Liver (tissue), 9 donors: ENCODE measurements around the gene ZNF649. TPM values are rescaled to one million over a fixed set of nuclear protein-coding genes. Genes with fewer than 3 reads are reported as not detected.
A peak's percentile ranks its signal among the peaks of the same experiment; 100 is the strongest.
"Not testable (repeated sequence)": the region's sequence is repeated elsewhere in the genome, so short reads cannot be mapped to it uniquely, and the experiment has no call there.

Experiments
- DNase-seq: peaks from one replicate; pipeline ENCODE4 v3.0.0-alpha.2; 2017; ENCODE audit warnings: low spot score
- H3K27ac ChIP-seq, 2 donors: one replicate each; pipeline ENCODE4 v1.7.0; 2013; ENCODE audit warnings: inconsistent platforms in 2 of 2, low read length in 2 of 2, control low read depth in 1 of 2, low read depth in 1 of 2, mild to moderate bottlenecking in 1 of 2
- H3K27me3 ChIP-seq, 4 donors: one replicate each; pipeline versions ENCODE4 v1.6.1 to v1.7.0; 2013; ENCODE audit warnings: low read length in 3 of 4, inconsistent platforms in 1 of 4, mild to moderate bottlenecking in 1 of 4, moderate library complexity in 1 of 4; ENCODE audit not compliant: control insufficient read depth in 4 of 4, insufficient read depth in 4 of 4
- H3K36me3 ChIP-seq, 4 donors: one replicate each; pipeline versions ENCODE4 v1.6.1 to v1.7.0; 2013; ENCODE audit warnings: low read length in 3 of 4, mild to moderate bottlenecking in 3 of 4, low read depth in 1 of 4, moderate library complexity in 1 of 4; ENCODE audit not compliant: control insufficient read depth in 4 of 4, insufficient read depth in 3 of 4
- H3K4me1 ChIP-seq, 4 donors: one replicate each; pipeline versions ENCODE4 v1.6.1 to v1.7.0; 2013; ENCODE audit warnings: low read length in 3 of 4, mild to moderate bottlenecking in 3 of 4, moderate library complexity in 1 of 4; ENCODE audit not compliant: control insufficient read depth in 4 of 4, insufficient read depth in 4 of 4
- H3K4me3 ChIP-seq, 3 donors: one replicate each; pipeline versions ENCODE4 v1.6.1 to v1.7.0; 2013; ENCODE audit warnings: low read length in 3 of 3, control low read depth in 1 of 3, low read depth in 1 of 3, mild to moderate bottlenecking in 1 of 3
- H3K9ac ChIP-seq, 2 donors: one replicate each; pipeline ENCODE4 v1.7.0; 2013; ENCODE audit warnings: low read length in 2 of 2, mild to moderate bottlenecking in 2 of 2, moderate library complexity in 2 of 2, control low read depth in 1 of 2, low read depth in 1 of 2
- H3K9me3 ChIP-seq, 4 donors: one replicate each; pipeline versions ENCODE4 v1.6.1 to v1.7.0; 2013; ENCODE audit warnings: low read length in 3 of 4; ENCODE audit not compliant: control insufficient read depth in 4 of 4
- EGR1 ChIP-seq, 2 donors: IDR thresholded peaks; 2 replicates each; pipeline ENCODE4 v1.6.1; 2016 to 2018; ENCODE audit warnings: antibody characterized with exemption in 2 of 2, low read depth in 2 of 2
- FOXA1 ChIP-seq: IDR thresholded peaks from 2 replicates; pipeline ENCODE4 v1.6.1; 2016; ENCODE audit warnings: antibody characterized with exemption
- FOXA2 ChIP-seq: IDR thresholded peaks from 2 replicates; pipeline ENCODE4 v1.6.1; 2016; ENCODE audit warnings: antibody characterized with exemption
- GABPA ChIP-seq, 2 donors: IDR thresholded peaks in 1 of 2; conservative IDR thresholded peaks in 1 of 2; 2 replicates each; pipeline ENCODE4 v1.6.1; 2016; ENCODE audit warnings: antibody characterized with exemption in 2 of 2, mild to moderate bottlenecking in 1 of 2, moderate library complexity in 1 of 2
- HNF4A ChIP-seq, 2 donors: conservative IDR thresholded peaks; 2 replicates each; pipeline ENCODE4 v1.6.1; 2016; ENCODE audit warnings: antibody characterized with exemption in 2 of 2, mild to moderate bottlenecking in 2 of 2
- JUND ChIP-seq, 2 donors: IDR thresholded peaks; 2 replicates each; pipeline ENCODE4 v1.6.1; 2016; ENCODE audit warnings: antibody characterized with exemption in 2 of 2
- NR2F2 ChIP-seq: IDR thresholded peaks from 2 replicates; pipeline ENCODE4 v1.6.1; 2016; ENCODE audit warnings: antibody characterized with exemption
- RAD21 ChIP-seq, 2 donors: IDR thresholded peaks; 2 replicates each; pipeline ENCODE4 v1.6.1; 2016; ENCODE audit warnings: antibody characterized with exemption in 2 of 2, mild to moderate bottlenecking in 2 of 2
- RXRA ChIP-seq, 2 donors: IDR thresholded peaks; 2 replicates each; pipeline ENCODE4 v1.6.1; 2017 to 2018; ENCODE audit warnings: antibody characterized with exemption in 2 of 2, mild to moderate bottlenecking in 1 of 2
- SP1 ChIP-seq: IDR thresholded peaks from 2 replicates; pipeline ENCODE4 v1.6.1; 2018; ENCODE audit warnings: antibody characterized with exemption, mild to moderate bottlenecking
- TAF1 ChIP-seq: conservative IDR thresholded peaks from 2 replicates; pipeline ENCODE4 v1.6.1; 2016; ENCODE audit warnings: antibody characterized with exemption, mild to moderate bottlenecking
- YY1 ChIP-seq: IDR thresholded peaks from 2 replicates; pipeline ENCODE4 v1.6.1; 2016; ENCODE audit warnings: antibody characterized with exemption, mild to moderate bottlenecking
- WGBS: extraction: QIAGEN DNeasy Blood & Tissue Kit; methylation state at CpG from one replicate; pipeline ENCODE4 v1.1.7; 2013; 5-methylcytosine and 5-hydroxymethylcytosine counted together
- polyA plus RNA-seq, 2 donors: library from polyadenylated mRNA; stranded (reverse) in 1 of 2; unstranded in 1 of 2; fragments of 200-250 nt in 1 of 2; fragments of >200 nt in 1 of 2; fragmentation: Nextera tagmentation in 1 of 2; extraction: Ambion mirVana in 1 of 2; gene quantifications; one replicate each; pipeline versions ENCODE4 v1.2.1 to v1.2.3, GENCODE V29; 2013 to 2015
- total RNA-seq, 2 donors: library from RNA; depleted of rRNA; stranded (reverse); fragments of >200 nt; gene quantifications; one replicate each; pipeline ENCODE4 v1.2.3, GENCODE V29; 2014
- TF ChIP-seq, protein P1 (sequence below): IDR thresholded peaks from 2 replicates; pipeline ENCODE4 v1.6.1; 2016; ENCODE audit warnings: antibody characterized with exemption
- TF ChIP-seq, protein P2 (sequence below): IDR thresholded peaks from 2 replicates; pipeline ENCODE4 v1.6.1; 2016; ENCODE audit warnings: antibody characterized with exemption
- TF ChIP-seq, protein P3 (sequence below): IDR thresholded peaks from 2 replicates; pipeline ENCODE4 v1.6.1; 2016; ENCODE audit warnings: antibody characterized with exemption
- TF ChIP-seq, protein P4 (sequence below): IDR thresholded peaks from 2 replicates; pipeline ENCODE4 v1.6.1; 2016; ENCODE audit warnings: antibody characterized with exemption, mild to moderate bottlenecking
- donor health status: healthy.
- donor health status: healthy.
- donor health status: healthy.
- donor health status: healthy.
- donor health status: healthy.

The ZNF649 gene
- total and polyA plus RNA-seq, 4 donors: 0.83 to 5.0 (median 3.1) TPM

DNA sequence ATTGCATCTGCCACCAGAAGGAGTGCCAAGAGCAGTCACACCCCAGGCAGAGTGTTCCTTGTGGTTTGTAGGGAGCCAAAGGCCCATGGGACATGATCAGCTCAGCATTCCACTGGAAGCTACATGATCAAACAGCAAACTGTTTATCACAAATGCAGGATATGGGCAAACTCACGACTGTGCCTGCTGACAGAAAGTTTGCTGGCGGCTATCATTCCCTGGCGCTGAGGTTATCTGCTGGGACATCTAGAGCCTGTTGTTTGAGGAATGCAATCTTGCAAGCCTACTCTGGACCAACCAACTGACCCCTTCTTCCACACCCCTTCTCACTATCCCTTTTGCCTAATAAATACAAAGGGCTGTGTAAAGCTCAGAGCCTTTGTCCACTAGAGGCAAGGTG, 14.8 kb upstream of the ZNF649 start (continued):
- TF ChIP-seq HNF4A (conservative IDR thresholded peaks at IDR 0.05) (no peak), FOXA2 (no peak), NR2F2 (no peak), GABPA (IDR thresholded peaks at IDR 0.05 in 1 of 2, conservative IDR thresholded peaks at IDR 0.05 in 1 of 2) (no peak), FOXA1 (no peak), EGR1 (IDR thresholded peaks at IDR 0.05; ENCODE audit: low read depth in 2 of 2) (no peak), RAD21 (IDR thresholded peaks at IDR 0.05) (no peak)

DNA sequence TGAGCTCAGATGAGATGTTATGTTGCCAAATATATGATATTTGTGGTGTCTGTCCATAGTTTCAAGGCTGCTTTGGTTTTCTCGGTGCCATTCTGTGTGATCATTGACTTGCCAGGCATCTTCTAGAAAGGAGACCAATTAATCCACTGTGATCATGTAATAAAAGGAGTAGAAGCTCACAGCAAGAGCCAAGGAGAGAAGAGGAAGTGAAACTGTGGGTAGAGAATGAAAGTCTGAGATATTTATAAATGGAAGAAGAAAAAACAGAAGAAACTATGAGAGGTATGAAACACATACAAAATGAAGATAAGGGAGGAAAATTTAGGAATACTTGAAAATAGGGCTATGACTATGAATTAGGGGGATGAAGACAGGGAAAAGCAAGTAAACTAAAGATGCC, 11.3 kb upstream of the ZNF649 start:
- 90% methylated on average over 1 of the region's 1 CpG for WGBS
- peaks cover 0 to 2% (median 0%) of the 10 kb centered on the region in 4 donors for H3K36me3 ChIP-seq
- TF ChIP-seq TAF1 (no peak), FOXA2 (no peak), FOXA1 (no peak), HNF4A (conservative IDR thresholded peaks at IDR 0.05) (no peak), RXRA (IDR thresholded peaks at IDR 0.05) (no peak), JUND (IDR thresholded peaks at IDR 0.05) (no peak), RAD21 (IDR thresholded peaks at IDR 0.05) (no peak), EGR1 (IDR thresholded peaks at IDR 0.05; ENCODE audit: low read depth in 2 of 2) (no peak), GABPA (IDR thresholded peaks at IDR 0.05 in 1 of 2, conservative IDR thresholded peaks at IDR 0.05 in 1 of 2) (no peak)
- TF ChIP-seq, protein P1, sequence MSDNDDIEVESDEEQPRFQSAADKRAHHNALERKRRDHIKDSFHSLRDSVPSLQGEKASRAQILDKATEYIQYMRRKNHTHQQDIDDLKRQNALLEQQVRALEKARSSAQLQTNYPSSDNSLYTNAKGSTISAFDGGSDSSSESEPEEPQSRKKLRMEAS: no peak
- TF ChIP-seq, protein P2, sequence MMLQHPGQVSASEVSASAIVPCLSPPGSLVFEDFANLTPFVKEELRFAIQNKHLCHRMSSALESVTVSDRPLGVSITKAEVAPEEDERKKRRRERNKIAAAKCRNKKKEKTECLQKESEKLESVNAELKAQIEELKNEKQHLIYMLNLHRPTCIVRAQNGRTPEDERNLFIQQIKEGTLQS: no peak
- TF ChIP-seq, protein P3, sequence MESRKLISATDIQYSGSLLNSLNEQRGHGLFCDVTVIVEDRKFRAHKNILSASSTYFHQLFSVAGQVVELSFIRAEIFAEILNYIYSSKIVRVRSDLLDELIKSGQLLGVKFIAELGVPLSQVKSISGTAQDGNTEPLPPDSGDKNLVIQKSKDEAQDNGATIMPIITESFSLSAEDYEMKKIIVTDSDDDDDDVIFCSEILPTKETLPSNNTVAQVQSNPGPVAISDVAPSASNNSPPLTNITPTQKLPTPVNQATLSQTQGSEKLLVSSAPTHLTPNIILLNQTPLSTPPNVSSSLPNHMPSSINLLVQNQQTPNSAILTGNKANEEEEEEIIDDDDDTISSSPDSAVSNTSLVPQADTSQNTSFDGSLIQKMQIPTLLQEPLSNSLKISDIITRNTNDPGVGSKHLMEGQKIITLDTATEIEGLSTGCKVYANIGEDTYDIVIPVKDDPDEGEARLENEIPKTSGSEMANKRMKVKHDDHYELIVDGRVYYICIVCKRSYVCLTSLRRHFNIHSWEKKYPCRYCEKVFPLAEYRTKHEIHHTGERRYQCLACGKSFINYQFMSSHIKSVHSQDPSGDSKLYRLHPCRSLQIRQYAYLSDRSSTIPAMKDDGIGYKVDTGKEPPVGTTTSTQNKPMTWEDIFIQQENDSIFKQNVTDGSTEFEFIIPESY: no peak
- no peaks in the 10 kb centered on the region for H3K27me3 ChIP-seq
- DNase-seq: no peak
- H3K4me3 ChIP-seq: peak overlapping the region in 2 of 3 donors; percentile 9 to 22
- H3K27ac ChIP-seq: no peak overlapping the region
- H3K9ac ChIP-seq: no peak overlapping the region
- peaks cover 33 to 72% (median 54%) of the 10 kb centered on the region in 4 donors for H3K9me3 ChIP-seq
- H3K4me1 ChIP-seq: no peaks in the 10 kb centered on the region

DNA sequence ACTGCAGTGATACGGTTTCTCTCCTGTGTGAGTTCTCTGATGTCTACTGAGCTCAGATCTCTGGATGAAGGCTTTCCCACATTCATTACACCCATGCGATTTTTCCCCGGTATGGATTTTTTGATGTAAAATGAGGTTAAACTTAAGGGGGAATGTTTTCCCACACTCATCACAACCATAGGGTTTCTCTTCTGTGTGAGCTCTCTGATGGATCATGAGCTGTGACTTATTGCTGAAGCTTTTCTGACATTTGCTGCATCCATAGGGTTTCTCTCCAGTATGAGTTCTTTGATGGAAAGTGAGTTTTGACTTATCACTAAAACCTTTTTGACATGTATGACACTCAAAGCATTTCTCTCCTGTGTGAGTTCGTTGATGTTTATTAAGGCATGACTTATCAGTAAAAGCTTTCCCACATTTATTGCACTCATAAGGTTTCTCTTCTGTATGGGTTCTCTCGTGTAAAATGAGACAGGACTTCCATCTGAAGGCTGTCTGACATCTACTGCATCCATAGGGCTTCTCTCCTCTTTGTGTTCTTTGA, 10.6 kb upstream of the ZNF649 start:
- no peaks in the 10 kb centered on the region for H3K4me1 ChIP-seq
- DNase-seq: no peak
- peak overlapping the region in 2 of 3 donors; percentile 50 to 63 for H3K4me3 ChIP-seq
- 76% methylated on average over 5 of the region's 5 CpGs for WGBS
- H3K9ac ChIP-seq: no peak overlapping the region
- H3K36me3 ChIP-seq: peaks cover 0 to 2% (median 0%) of the 10 kb centered on the region in 4 donors
- H3K9me3 ChIP-seq: peaks cover 31 to 70% (median 49%) of the 10 kb centered on the region in 4 donors
- TF ChIP-seq, protein P2: no peak
- TF ChIP-seq NR2F2 (no peak), RXRA (IDR thresholded peaks at IDR 0.05) (no peak), GABPA (IDR thresholded peaks at IDR 0.05 in 1 of 2, conservative IDR thresholded peaks at IDR 0.05 in 1 of 2) (no peak), RAD21 (IDR thresholded peaks at IDR 0.05) (no peak), YY1 (no peak), FOXA1 (no peak), EGR1 (IDR thresholded peaks at IDR 0.05; ENCODE audit: low read depth in 2 of 2) (no peak), SP1 (no peak), HNF4A (conservative IDR thresholded peaks at IDR 0.05) (no peak)
- TF ChIP-seq, protein P4, sequence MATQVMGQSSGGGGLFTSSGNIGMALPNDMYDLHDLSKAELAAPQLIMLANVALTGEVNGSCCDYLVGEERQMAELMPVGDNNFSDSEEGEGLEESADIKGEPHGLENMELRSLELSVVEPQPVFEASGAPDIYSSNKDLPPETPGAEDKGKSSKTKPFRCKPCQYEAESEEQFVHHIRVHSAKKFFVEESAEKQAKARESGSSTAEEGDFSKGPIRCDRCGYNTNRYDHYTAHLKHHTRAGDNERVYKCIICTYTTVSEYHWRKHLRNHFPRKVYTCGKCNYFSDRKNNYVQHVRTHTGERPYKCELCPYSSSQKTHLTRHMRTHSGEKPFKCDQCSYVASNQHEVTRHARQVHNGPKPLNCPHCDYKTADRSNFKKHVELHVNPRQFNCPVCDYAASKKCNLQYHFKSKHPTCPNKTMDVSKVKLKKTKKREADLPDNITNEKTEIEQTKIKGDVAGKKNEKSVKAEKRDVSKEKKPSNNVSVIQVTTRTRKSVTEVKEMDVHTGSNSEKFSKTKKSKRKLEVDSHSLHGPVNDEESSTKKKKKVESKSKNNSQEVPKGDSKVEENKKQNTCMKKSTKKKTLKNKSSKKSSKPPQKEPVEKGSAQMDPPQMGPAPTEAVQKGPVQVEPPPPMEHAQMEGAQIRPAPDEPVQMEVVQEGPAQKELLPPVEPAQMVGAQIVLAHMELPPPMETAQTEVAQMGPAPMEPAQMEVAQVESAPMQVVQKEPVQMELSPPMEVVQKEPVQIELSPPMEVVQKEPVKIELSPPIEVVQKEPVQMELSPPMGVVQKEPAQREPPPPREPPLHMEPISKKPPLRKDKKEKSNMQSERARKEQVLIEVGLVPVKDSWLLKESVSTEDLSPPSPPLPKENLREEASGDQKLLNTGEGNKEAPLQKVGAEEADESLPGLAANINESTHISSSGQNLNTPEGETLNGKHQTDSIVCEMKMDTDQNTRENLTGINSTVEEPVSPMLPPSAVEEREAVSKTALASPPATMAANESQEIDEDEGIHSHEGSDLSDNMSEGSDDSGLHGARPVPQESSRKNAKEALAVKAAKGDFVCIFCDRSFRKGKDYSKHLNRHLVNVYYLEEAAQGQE: no peak
- TF ChIP-seq, protein P1: no peak
- TF ChIP-seq, protein P3: no peak
- H3K27me3 ChIP-seq: no peaks in the 10 kb centered on the region
- no peak overlapping the region for H3K27ac ChIP-seq

DNA sequence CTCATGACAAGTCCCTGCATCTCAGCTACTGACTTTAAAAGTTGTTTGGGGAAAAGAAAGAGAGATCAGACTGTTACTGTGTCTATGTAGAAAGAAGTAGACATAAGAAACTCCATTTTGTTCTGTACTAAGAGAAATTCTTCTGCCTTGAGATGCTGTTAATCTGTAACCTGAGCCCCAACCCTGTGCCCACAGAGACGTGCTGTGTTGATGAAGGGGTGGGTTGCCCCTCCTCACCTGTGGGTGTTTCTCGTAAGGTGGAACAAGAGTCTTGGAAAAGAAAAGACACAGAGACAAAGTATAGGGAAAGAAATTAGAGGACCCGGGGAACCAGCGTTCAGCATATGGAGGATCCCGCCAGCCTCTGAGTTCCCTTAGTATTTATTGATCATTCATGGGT, 3.2 kb upstream of the ZNF649 start:
- not testable (repeated sequence) for H3K9ac ChIP-seq, H3K4me3 ChIP-seq, H3K27ac ChIP-seq, DNase-seq, H3K27me3 ChIP-seq, H3K4me1 ChIP-seq, H3K36me3 ChIP-seq
- WGBS: 40% methylated on average over 5 of the region's 5 CpGs
- peaks cover 10 to 39% (median 21%) of the 10 kb centered on the region in 4 donors for H3K9me3 ChIP-seq
